Muscle layer of colon (tissue), 2 donors: Measurements from ENCODE around the gene ACOT6.

Source experiments
- H3K27ac ChIP-seq: one replicate; pipeline ENCODE4 v1.7.0; 2013; ENCODE audit warnings: low read depth, mild to moderate bottlenecking, low read length, moderate library complexity
- H3K27me3 ChIP-seq, 2 donors: one replicate each; pipeline ENCODE4 v1.7.0; 2013; ENCODE audit warnings: low read length in 2 of 2, mild to moderate bottlenecking in 2 of 2; ENCODE audit not compliant: insufficient read depth in 2 of 2, control insufficient read depth in 1 of 2
- H3K36me3 ChIP-seq: one replicate; pipeline ENCODE4 v1.7.0; 2013; ENCODE audit warnings: mild to moderate bottlenecking, low read length; ENCODE audit not compliant: insufficient read depth
- H3K4me1 ChIP-seq: one replicate; pipeline ENCODE4 v1.7.0; 2013; ENCODE audit warnings: mild to moderate bottlenecking, low read length; ENCODE audit not compliant: insufficient read depth
- H3K4me3 ChIP-seq, 2 donors: one replicate each; pipeline ENCODE4 v1.7.0; 2013; ENCODE audit warnings: low read length in 2 of 2, low read depth in 1 of 2, mild to moderate bottlenecking in 1 of 2, moderate library complexity in 1 of 2
- H3K9ac ChIP-seq: one replicate; pipeline ENCODE4 v1.7.0; 2013; ENCODE audit warnings: low read length
- H3K9me3 ChIP-seq: one replicate; pipeline ENCODE4 v1.7.0; 2013; ENCODE audit warnings: mild to moderate bottlenecking, low read length
- donor health status: abdominal sarcoma.
- donor health status: Adenocarcinoma of cecum.

ACOT6 gene

DNA sequence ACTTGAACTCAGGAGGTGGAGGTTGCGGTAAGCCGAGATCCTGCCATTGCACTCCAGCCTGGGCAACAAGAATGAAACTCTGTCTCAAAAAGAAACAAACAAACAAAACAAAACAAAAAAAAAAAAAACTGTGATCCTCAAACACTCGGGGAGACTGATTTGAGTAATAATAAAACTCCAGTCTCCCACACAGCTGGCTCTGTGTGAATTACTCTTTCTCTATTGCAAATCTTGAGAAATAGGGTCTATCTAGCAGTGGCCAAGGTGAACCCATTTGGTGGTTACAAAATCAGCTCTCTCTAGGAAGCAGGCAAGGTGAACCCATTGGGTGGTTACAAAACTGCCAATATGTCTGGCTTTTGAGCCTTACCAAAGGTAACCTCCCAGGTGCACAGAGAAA is 6.0 kb upstream of the ACOT6 start:
- Histone ChIP-seq H3K27ac (no peak overlapping the region), H3K4me3 (no peak overlapping the region), H3K4me1 (no peaks in the 10 kb centered on the region), H3K27me3 (no peaks in the 10 kb centered on the region), H3K36me3 (no peaks in the 10 kb centered on the region), H3K9ac (no peak overlapping the region), H3K9me3 (no peaks in the 10 kb centered on the region)

GRCh38 chr14:73607241-73607640 is 5.1 kb upstream of the ACOT6 start:
- H3K27me3 ChIP-seq: no peaks in the 10 kb centered on the region
- no peak overlapping the region for H3K4me3 ChIP-seq
- H3K9ac ChIP-seq: no peak overlapping the region
- H3K36me3 ChIP-seq: no peaks in the 10 kb centered on the region
- H3K27ac ChIP-seq: no peak overlapping the region
- H3K9me3 ChIP-seq: no peaks in the 10 kb centered on the region
- H3K4me1 ChIP-seq: no peaks in the 10 kb centered on the region

DNA sequence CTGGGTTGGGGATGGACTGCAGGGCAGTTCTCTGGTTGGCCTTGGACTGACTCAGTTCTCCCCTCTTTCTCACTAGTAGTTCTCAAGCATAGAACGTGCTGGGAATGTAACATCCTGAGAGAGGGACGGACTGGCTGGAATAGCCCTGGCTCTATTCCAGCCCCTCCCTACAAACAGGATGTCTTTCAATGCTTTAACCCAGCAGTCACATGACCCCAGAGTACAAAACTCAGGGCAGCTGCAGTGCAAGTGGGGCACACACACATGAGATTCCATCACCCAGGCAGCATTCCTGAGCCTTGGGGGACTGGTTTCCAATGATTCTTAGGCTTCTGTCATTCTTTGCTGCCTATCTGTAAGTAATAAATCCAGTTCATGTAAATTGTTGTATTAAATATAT is 1.6 kb upstream of the ACOT6 start:
- H3K4me3 ChIP-seq: no peak overlapping the region
- H3K27ac ChIP-seq: no peak overlapping the region
- no peaks in the 10 kb centered on the region for H3K27me3 ChIP-seq
- H3K36me3 ChIP-seq: no peaks in the 10 kb centered on the region
- no peak overlapping the region for H3K9ac ChIP-seq
- H3K9me3 ChIP-seq: no peaks in the 10 kb centered on the region
- peaks cover 5% of the 10 kb centered on the region for H3K4me1 ChIP-seq

GRCh38 chr14:73613046-73613383 is 698 bp downstream of the ACOT6 start:
- H3K4me1 ChIP-seq: peaks cover 5% of the 10 kb centered on the region
- no peaks in the 10 kb centered on the region for H3K27me3 ChIP-seq
- H3K27ac ChIP-seq: peak overlapping the region; percentile 70
- peak overlapping the region; percentile 57 for H3K9ac ChIP-seq
- H3K9me3 ChIP-seq: no peaks in the 10 kb centered on the region
- peak overlapping the region; percentile 59 to 79 for H3K4me3 ChIP-seq
- no peaks in the 10 kb centered on the region for H3K36me3 ChIP-seq

DNA sequence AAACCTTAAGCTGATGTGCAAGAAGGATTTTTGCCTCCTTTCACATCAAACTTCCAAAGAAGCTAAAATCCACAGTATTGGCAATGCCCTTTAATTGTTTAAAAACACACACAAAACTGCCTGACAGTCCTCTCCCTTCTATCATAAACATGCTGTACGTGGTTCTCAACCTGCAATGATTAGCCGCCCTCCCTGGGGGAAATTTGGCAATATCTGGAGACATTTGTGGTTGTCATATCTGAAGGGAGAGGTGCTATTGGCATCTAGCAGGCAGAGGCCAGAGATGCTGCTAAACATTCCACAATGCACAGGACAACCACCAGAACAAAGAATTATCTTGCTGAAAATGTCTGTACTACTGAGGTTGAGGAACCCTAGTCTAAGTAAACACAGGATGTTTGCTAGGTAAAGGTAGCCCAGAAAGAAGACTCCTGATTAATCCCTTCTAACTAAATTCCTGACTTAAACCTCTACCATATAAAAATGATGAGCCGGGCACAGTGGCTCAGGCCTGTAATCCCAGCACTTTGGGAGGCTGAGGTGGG is 1.2 kb downstream of the ACOT6 start:
- H3K27me3 ChIP-seq: no peaks in the 10 kb centered on the region
- H3K36me3 ChIP-seq: no peaks in the 10 kb centered on the region
- H3K9ac ChIP-seq: no peak overlapping the region
- no peaks in the 10 kb centered on the region for H3K9me3 ChIP-seq
- peaks cover 5% of the 10 kb centered on the region for H3K4me1 ChIP-seq
- no peak overlapping the region for H3K27ac ChIP-seq
- peak overlapping the region in 1 of 2 donors; percentile 59 for H3K4me3 ChIP-seq

DNA sequence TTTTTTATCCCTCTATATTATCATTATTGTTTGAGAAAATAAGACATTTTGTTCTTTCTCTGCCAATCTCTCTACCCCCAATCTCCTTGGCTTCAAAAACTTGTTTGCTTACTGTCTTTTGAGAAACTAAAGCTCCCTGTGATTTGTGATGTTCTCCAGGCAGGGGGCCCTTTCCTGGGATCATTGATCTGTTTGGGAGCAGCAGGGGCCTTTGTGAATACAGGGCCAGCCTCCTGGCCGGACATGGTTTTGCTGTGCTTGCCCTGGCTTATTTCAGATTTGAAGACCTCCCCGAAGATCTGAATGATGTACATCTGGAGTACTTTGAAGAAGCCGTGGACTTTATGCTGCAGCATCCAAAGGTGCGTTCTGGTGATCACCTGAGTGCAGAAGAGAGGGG is 4.5 kb downstream of the ACOT6 start:
- Histone ChIP-seq H3K27me3 (no peaks in the 10 kb centered on the region), H3K27ac (no peak overlapping the region)

GRCh38 chr14:73619524-73619923 is 7.2 kb downstream of the ACOT6 start:
- Histone ChIP-seq H3K4me1 (no peaks in the 10 kb centered on the region), H3K4me3 (no peak overlapping the region), H3K36me3 (no peaks in the 10 kb centered on the region), H3K9me3 (no peaks in the 10 kb centered on the region), H3K9ac (no peak overlapping the region), H3K27me3 (no peaks in the 10 kb centered on the region), H3K27ac (no peak overlapping the region)

More for the DNA sequence above, 4.5 kb downstream of the ACOT6 start:
- no peaks in the 10 kb centered on the region for H3K9me3 ChIP-seq
- no peak overlapping the region for H3K4me3 ChIP-seq
- no peak overlapping the region for H3K9ac ChIP-seq
- H3K4me1 ChIP-seq: peaks cover 5% of the 10 kb centered on the region
- H3K36me3 ChIP-seq: no peaks in the 10 kb centered on the region

DNA sequence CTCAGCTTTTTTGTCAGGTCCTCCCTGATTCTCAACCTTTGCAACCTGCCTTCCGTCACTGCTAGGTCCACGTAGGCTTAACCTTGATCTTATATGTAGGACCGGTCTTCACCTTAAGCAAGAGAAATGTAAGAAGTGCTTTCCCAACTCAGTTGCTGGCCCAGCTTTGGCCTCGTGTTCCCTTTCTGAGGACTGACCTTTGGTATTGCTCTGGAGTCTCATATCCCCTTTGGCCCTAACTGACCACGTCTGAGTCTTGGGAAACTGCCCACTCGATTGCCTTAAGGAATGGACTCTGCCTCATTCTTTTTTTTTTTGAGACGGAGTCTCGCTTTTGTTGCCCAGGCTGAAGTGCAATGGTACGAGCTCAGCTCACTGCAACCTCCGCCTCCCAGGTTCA is 8.0 kb downstream of the ACOT6 start:
- no peak overlapping the region for H3K27ac ChIP-seq
- H3K36me3 ChIP-seq: no peaks in the 10 kb centered on the region
- no peaks in the 10 kb centered on the region for H3K27me3 ChIP-seq
- no peaks in the 10 kb centered on the region for H3K9me3 ChIP-seq
- no peak overlapping the region for H3K9ac ChIP-seq
- no peaks in the 10 kb centered on the region for H3K4me1 ChIP-seq
- no peak overlapping the region for H3K4me3 ChIP-seq

DNA sequence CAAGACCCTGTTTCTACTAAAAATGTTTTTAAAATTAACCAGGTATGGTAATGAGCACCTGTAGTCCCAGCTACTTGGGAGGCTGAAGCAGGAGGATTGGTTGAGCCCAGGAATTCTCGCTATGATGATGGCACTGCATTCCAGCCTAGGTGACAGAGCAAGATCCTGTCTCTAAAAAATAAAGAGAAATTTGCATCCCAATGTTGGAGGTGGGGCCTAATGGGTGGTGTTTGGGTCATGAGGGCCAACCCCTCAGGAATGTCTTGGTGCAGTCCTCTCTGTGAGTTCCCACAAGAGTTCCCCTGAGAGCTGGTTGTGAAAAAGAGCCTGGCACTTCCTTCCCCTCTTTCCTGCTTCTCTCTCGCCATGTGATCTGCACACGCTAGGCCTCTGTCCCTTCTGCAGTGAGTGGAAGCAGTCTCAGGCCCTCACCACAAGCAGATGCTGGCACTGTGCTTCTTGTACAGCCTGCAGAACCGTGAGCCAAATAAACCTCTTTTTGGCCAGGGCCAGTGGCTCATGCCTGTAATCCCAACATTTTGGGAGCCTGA is 11.3 kb downstream of the ACOT6 start:
- Histone ChIP-seq H3K27me3 (no peaks in the 10 kb centered on the region), H3K4me3 (no peak overlapping the region), H3K9me3 (no peaks in the 10 kb centered on the region), H3K27ac (no peak overlapping the region), H3K36me3 (no peaks in the 10 kb centered on the region), H3K4me1 (no peaks in the 10 kb centered on the region), H3K9ac (no peak overlapping the region)

- H3K4me3 ChIP-seq: no peak overlapping the region
- no peak overlapping the region for H3K9ac ChIP-seq
- no peaks in the 10 kb centered on the region for H3K9me3 ChIP-seq
- H3K27me3 ChIP-seq: no peaks in the 10 kb centered on the region
- no peak overlapping the region for H3K27ac ChIP-seq
- H3K4me1 ChIP-seq: no peaks in the 10 kb centered on the region
- no peaks in the 10 kb centered on the region for H3K36me3 ChIP-seq
Observed at GRCh38 chr14:73625706-73626105, 13.4 kb downstream of the ACOT6 start.

- Histone ChIP-seq H3K4me1 (no peaks in the 10 kb centered on the region), H3K36me3 (no peaks in the 10 kb centered on the region), H3K4me3 (no peak overlapping the region), H3K27me3 (no peaks in the 10 kb centered on the region), H3K9me3 (no peaks in the 10 kb centered on the region), H3K27ac (no peak overlapping the region), H3K9ac (no peak overlapping the region)
Observed at GRCh38 chr14:73627151-73627558, 14.8 kb downstream of the ACOT6 start.

GRCh38 chr14:73630009-73630780 is 17.9 kb downstream of the ACOT6 start:
- no peaks in the 10 kb centered on the region for H3K4me1 ChIP-seq

More at GRCh38 chr14:73630009-73630780, 17.9 kb downstream of the ACOT6 start:
- H3K27me3 ChIP-seq: no peaks in the 10 kb centered on the region
- H3K4me3 ChIP-seq: no peak overlapping the region
- H3K9ac ChIP-seq: no peak overlapping the region
- H3K9me3 ChIP-seq: no peaks in the 10 kb centered on the region
- no peaks in the 10 kb centered on the region for H3K36me3 ChIP-seq
- no peak overlapping the region for H3K27ac ChIP-seq
